Peyer's patch (tissue), 4 donors: Measurements from ENCODE around the gene FAM120A.

Experiments
- POLR2A ChIP-seq, 2 donors: fragments of 450-650 bp; IDR thresholded peaks; one replicate each; pipeline ENCODE4 v1.5.1; 2017; ENCODE audit warnings: antibody characterized with exemption in 2 of 2, mild to moderate bottlenecking in 2 of 2, moderate library complexity in 2 of 2
- TF ChIP-seq, protein P1 (sequence below), 6 experiments: fragments of 450-650 bp in 4 of 6; fragments of 200-600 bp in 2 of 6; sonication (generic) in 1 of 6; IDR thresholded peaks; one replicate each; pipeline ENCODE4 v1.5.1; 2017 to 2019; ENCODE audit warnings: antibody characterized with exemption in 6 of 6, mild to moderate bottlenecking in 3 of 6, moderate library complexity in 1 of 6

DNA sequence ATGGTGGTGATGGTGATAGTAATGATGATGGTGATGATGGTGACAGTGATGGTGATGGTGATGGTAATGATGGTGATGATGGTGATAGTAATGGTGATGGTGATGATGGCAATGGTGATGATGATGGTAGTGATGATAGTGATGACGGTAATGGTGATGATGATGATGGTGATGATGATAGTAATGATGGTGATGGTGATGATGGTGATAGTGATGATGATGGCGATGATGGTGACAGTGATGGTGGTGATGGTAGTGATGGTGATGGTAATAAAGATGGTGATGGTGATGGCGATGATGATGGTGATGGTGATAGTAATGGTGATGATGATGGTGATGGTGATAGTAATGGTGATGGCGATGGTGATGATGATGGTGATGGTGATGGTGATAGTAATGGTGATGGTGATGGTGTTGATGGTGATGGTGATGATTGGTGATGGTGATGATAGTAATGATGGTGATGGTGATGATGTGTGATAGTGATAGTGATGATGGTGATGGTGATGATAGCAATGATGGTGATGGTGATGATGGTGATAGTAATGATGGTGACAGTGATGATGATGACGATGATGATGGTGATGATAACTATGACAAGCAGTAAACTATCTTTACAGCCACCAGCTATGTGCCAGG, 163.5 kb downstream of the FAM120A start:
- TF ChIP-seq POLR2A (IDR thresholded peaks at IDR 0.05) = no peak
- TF ChIP-seq, protein P1, sequence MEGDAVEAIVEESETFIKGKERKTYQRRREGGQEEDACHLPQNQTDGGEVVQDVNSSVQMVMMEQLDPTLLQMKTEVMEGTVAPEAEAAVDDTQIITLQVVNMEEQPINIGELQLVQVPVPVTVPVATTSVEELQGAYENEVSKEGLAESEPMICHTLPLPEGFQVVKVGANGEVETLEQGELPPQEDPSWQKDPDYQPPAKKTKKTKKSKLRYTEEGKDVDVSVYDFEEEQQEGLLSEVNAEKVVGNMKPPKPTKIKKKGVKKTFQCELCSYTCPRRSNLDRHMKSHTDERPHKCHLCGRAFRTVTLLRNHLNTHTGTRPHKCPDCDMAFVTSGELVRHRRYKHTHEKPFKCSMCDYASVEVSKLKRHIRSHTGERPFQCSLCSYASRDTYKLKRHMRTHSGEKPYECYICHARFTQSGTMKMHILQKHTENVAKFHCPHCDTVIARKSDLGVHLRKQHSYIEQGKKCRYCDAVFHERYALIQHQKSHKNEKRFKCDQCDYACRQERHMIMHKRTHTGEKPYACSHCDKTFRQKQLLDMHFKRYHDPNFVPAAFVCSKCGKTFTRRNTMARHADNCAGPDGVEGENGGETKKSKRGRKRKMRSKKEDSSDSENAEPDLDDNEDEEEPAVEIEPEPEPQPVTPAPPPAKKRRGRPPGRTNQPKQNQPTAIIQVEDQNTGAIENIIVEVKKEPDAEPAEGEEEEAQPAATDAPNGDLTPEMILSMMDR (IDR thresholded peaks at IDR 0.05) = no peak
